Peyer's patch (tissue), 4 donors: ENCODE measurements around the gene SLC6A18. TPM values are rescaled to one million over a fixed set of nuclear protein-coding genes. Genes with fewer than 3 reads are reported as not detected.
"Not testable (repeated sequence)": the region's sequence is repeated elsewhere in the genome, so short reads cannot be mapped to it uniquely, and the experiment has no call there.

ENCODE experiments used
- DNase-seq, 3 donors: peaks; one replicate each; pipeline ENCODE4 v3.0.0-alpha.2; 2017 to 2019
- H3K27ac ChIP-seq, 4 donors: fragments of 200-600 bp; sonication (generic); one replicate each; pipeline ENCODE4 v1.5.1; 2016 to 2019
- H3K27me3 ChIP-seq, 2 donors: fragments of 200-600 bp; sonication (generic); one replicate each; pipeline ENCODE4 v1.5.1; 2019
- H3K36me3 ChIP-seq, 3 donors: fragments of 200-600 bp; sonication (generic); one replicate each; pipeline ENCODE4 v1.5.1; 2016 to 2019
- H3K4me1 ChIP-seq, 4 donors: fragments of 200-600 bp; sonication (generic); one replicate each; pipeline ENCODE4 v1.5.1; 2016 to 2019
- H3K4me3 ChIP-seq, 4 donors: fragments of 200-600 bp; sonication (generic); 1 replicate in 3 of 4; 2 replicates in 1 of 4; pipeline ENCODE4 v1.5.1; 2016 to 2019; ENCODE audit warnings: mild to moderate bottlenecking in 1 of 4
- H3K9me3 ChIP-seq, 4 donors: fragments of 200-600 bp; sonication (generic); one replicate each; pipeline ENCODE4 v1.5.1; 2016 to 2019; ENCODE audit warnings: mild to moderate bottlenecking in 1 of 4
- CTCF ChIP-seq, 6 experiments: fragments of 450-650 bp in 4 of 6; fragments of 200-600 bp in 2 of 6; sonication (generic) in 1 of 6; IDR thresholded peaks; one replicate each; pipeline ENCODE4 v1.5.1; 2017 to 2019; ENCODE audit warnings: antibody characterized with exemption in 6 of 6, mild to moderate bottlenecking in 3 of 6, moderate library complexity in 1 of 6
- POLR2A ChIP-seq, 2 donors: fragments of 450-650 bp; IDR thresholded peaks; one replicate each; pipeline ENCODE4 v1.5.1; 2017; ENCODE audit warnings: antibody characterized with exemption in 2 of 2, mild to moderate bottlenecking in 2 of 2, moderate library complexity in 2 of 2
- total RNA-seq, 4 donors: library from RNA; depleted of rRNA; stranded (reverse); fragments of >200 nt; gene quantifications; one replicate each; pipeline ENCODE4 v1.1.0, GENCODE V29; 2016

The SLC6A18 gene
- total RNA-seq, 4 donors from 2014 or later = 0.53 to 0.95 TPM; not detected in 2

- Histone ChIP-seq H3K27me3 (no peaks in the 10 kb centered on the region), H3K36me3 (no peaks in the 10 kb centered on the region), H3K9me3 (no peaks in the 10 kb centered on the region), H3K4me1 (no peaks in the 10 kb centered on the region), H3K27ac (no peak overlapping the region), H3K4me3 (no peak overlapping the region)
- TF ChIP-seq POLR2A (IDR thresholded peaks at IDR 0.05) (no peak), CTCF (IDR thresholded peaks at IDR 0.05) (no peak)
- no peak for DNase-seq
These were observed 60.7 kb downstream of the SLC6A18 start for GRCh38 chr5:1285883-1286291.

GRCh38 chr5:1288439-1289335 is 63.5 kb downstream of the SLC6A18 start:
- no peaks in the 10 kb centered on the region for H3K9me3 ChIP-seq
- no peaks in the 10 kb centered on the region for H3K27me3 ChIP-seq
- peak in 1 of 3 donors; percentile 42 for DNase-seq
- H3K27ac ChIP-seq = no peak overlapping the region
- TF ChIP-seq POLR2A (IDR thresholded peaks at IDR 0.05) = no peak
- no peak for TF ChIP-seq CTCF (IDR thresholded peaks at IDR 0.05)
- no peaks in the 10 kb centered on the region for H3K36me3 ChIP-seq
- H3K4me1 ChIP-seq = no peaks in the 10 kb centered on the region
- no peak overlapping the region for H3K4me3 ChIP-seq

- H3K27ac ChIP-seq, DNase-seq, H3K27me3 ChIP-seq, H3K4me1 ChIP-seq, H3K4me3 ChIP-seq, H3K36me3 ChIP-seq, H3K9me3 ChIP-seq: not testable (repeated sequence)
These were observed 64.4 kb downstream of the SLC6A18 start for GRCh38 chr5:1289559-1289958.

- peaks cover 0 to 15% (median 9%) of the 10 kb centered on the region in 4 donors for H3K4me1 ChIP-seq
- H3K4me3 ChIP-seq, H3K27me3 ChIP-seq, H3K9me3 ChIP-seq, H3K36me3 ChIP-seq: not testable (repeated sequence)
- DNase-seq = peak in 2 of 3 donors; percentile 62 to 63
- peak overlapping the region in 2 of 4 donors; percentile 43 to 56 for H3K27ac ChIP-seq
These were observed 65.8 kb downstream of the SLC6A18 start for GRCh38 chr5:1290956-1291355.

- H3K4me3 ChIP-seq = no peak overlapping the region
- peaks cover 0 to 15% (median 9%) of the 10 kb centered on the region in 4 donors for H3K4me1 ChIP-seq
- no peaks in the 10 kb centered on the region for H3K36me3 ChIP-seq
- TF ChIP-seq CTCF (IDR thresholded peaks at IDR 0.05) = no peak
- TF ChIP-seq POLR2A (IDR thresholded peaks at IDR 0.05) = no peak
- peaks cover 0 to 6% of the 10 kb centered on the region in 2 donors for H3K27me3 ChIP-seq
- H3K9me3 ChIP-seq = no peaks in the 10 kb centered on the region
- H3K27ac ChIP-seq = peak overlapping the region in 2 of 4 donors; percentile 43 to 56
- DNase-seq = peak in 2 of 3 donors; percentile 77 to 83
These were observed 66.5 kb downstream of the SLC6A18 start for GRCh38 chr5:1291611-1292080.

GRCh38 chr5:1292139-1292538 is 67.0 kb downstream of the SLC6A18 start:
- peaks cover 0 to 15% (median 9%) of the 10 kb centered on the region in 4 donors for H3K4me1 ChIP-seq
- DNase-seq = peak in 1 of 3 donors; percentile 55
- H3K9me3 ChIP-seq = no peaks in the 10 kb centered on the region
- H3K27ac ChIP-seq = peak overlapping the region in 2 of 4 donors; percentile 43 to 56
- peaks cover 0 to 6% of the 10 kb centered on the region in 2 donors for H3K27me3 ChIP-seq
- TF ChIP-seq CTCF (IDR thresholded peaks at IDR 0.05) = peak in 3 of 6 experiments; percentile 10 to 28 (median 27)
- TF ChIP-seq POLR2A (IDR thresholded peaks at IDR 0.05) = no peak
- H3K4me3 ChIP-seq = no peak overlapping the region
- no peaks in the 10 kb centered on the region for H3K36me3 ChIP-seq
